ENCODE measurements around the gene SLC4A11. TPM values are rescaled to one million over a fixed set of nuclear protein-coding genes. Genes with fewer than 3 reads are reported as not detected.
A peak's percentile ranks its signal among the peaks of the same experiment; 100 is the strongest.

The SLC4A11 gene
- total and polyA plus RNA-seq, 12 donors, result 0.06 to 1.6 (median 0.45) TPM

GRCh38 chr20:3204124-3204794, 34.7 kb downstream of the SLC4A11 start, which contains the start of gene DDRGK1:
DDRGK1 (minus strand) TSS chr20:3204682; CDS start chr20:3204627, 55 bp downstream.
- intact Hi-C loops (cut with DNase I), result loop anchor here in 1 of 10 donors (5.0 kb wide), 1 partner anchor 42 kb away; no protein-coding TSS in a partner anchor
- no peak for TF ChIP-seq CTCF (IDR thresholded peaks at IDR 0.05)
- WGBS, 2 donors, result 0% methylated on average over 48 of the region's 48 CpGs
- Histone ChIP-seq H3K27me3 (no peaks in the 10 kb centered on the region), H3K36me3 (peaks cover 0 to 37% (median 14%) of the 10 kb centered on the region in 9 donors), H3K27ac (peak within 1 kb of the TSS; percentile 70 to 95 (median 84)), H3K9me3 (no peaks in the 10 kb centered on the region), H3K4me3 (peak within 1 kb of the TSS; percentile 61 to 97 (median 74)), H3K4me1 (peaks cover 3 to 25% (median 19%) of the 10 kb centered on the region in 9 donors)
- peak; percentile 94 to 97 (median 95) for ATAC-seq
- DNase-seq, result peak; percentile 89 to 90

GRCh38 chr20:3203315-3204123, 35.5 kb downstream of the SLC4A11 start:
- ATAC-seq (peak; percentile 13 to 41 (median 23)), DNase-seq (no peak)
- Histone ChIP-seq H3K9me3 (no peaks in the 10 kb centered on the region), H3K4me1 (peaks cover 3 to 21% (median 16%) of the 10 kb centered on the region in 9 donors), H3K27ac (peak overlapping the region; percentile 70 to 95 (median 84)), H3K36me3 (peaks cover 0 to 44% (median 21%) of the 10 kb centered on the region in 9 donors), H3K4me3 (peak overlapping the region; percentile 61 to 97 (median 74)), H3K27me3 (no peaks in the 10 kb centered on the region)
- intact Hi-C loops (cut with DNase I), result loop anchor here in 1 of 10 donors (5.0 kb wide), 1 partner anchor 41 kb away; no protein-coding TSS in a partner anchor
- WGBS, 2 donors, result 14 to 21% methylated on average over 31 of the region's 31 CpGs
- TF ChIP-seq CTCF (IDR thresholded peaks at IDR 0.05), result no peak

- Histone ChIP-seq H3K27ac (peak overlapping the region in 7 of 10 donors; percentile 77 to 93 (median 86)), H3K36me3 (peaks cover 0 to 50% (median 21%) of the 10 kb centered on the region in 9 donors), H3K4me3 (peak overlapping the region in 9 of 10 donors; percentile 67 to 97 (median 75)), H3K27me3 (no peaks in the 10 kb centered on the region), H3K4me1 (peaks cover 3 to 18% (median 13%) of the 10 kb centered on the region in 9 donors), H3K9me3 (no peaks in the 10 kb centered on the region)
- ATAC-seq, result no peak
- no peak for DNase-seq
- no peak for TF ChIP-seq CTCF (IDR thresholded peaks at IDR 0.05)
- intact Hi-C loops (cut with DNase I), result loop anchor here in 1 of 10 donors (5.0 kb wide), 1 partner anchor 41 kb away; no protein-coding TSS in a partner anchor
- 55 to 71% methylated on average over 9 of the region's 9 CpGs for WGBS, 2 donors
Measured at GRCh38 chr20:3202965-3203314, 36.0 kb downstream of the SLC4A11 start.
